Loucy (cell line): ENCODE data around the gene CRYM.
A peak's percentile ranks its signal among the peaks of the same experiment; 100 is the strongest.

ENCODE experiments used
- CTCF ChIP-seq: fragments of 200-600 bp; sonication (generic); conservative IDR thresholded peaks from 2 replicates; pipeline ENCODE4 v1.5.1; 2014; ENCODE audit warnings: mild to moderate bottlenecking, antibody characterized with exemption, low read length
- EZH2phosphoT487 ChIP-seq: fragments of 200-600 bp; IDR thresholded peaks from 2 replicates; pipeline ENCODE4 v1.6.1; 2018; ENCODE audit warnings: antibody characterized with exemption, mild to moderate bottlenecking, moderate library complexity, borderline replicate concordance

DNA sequence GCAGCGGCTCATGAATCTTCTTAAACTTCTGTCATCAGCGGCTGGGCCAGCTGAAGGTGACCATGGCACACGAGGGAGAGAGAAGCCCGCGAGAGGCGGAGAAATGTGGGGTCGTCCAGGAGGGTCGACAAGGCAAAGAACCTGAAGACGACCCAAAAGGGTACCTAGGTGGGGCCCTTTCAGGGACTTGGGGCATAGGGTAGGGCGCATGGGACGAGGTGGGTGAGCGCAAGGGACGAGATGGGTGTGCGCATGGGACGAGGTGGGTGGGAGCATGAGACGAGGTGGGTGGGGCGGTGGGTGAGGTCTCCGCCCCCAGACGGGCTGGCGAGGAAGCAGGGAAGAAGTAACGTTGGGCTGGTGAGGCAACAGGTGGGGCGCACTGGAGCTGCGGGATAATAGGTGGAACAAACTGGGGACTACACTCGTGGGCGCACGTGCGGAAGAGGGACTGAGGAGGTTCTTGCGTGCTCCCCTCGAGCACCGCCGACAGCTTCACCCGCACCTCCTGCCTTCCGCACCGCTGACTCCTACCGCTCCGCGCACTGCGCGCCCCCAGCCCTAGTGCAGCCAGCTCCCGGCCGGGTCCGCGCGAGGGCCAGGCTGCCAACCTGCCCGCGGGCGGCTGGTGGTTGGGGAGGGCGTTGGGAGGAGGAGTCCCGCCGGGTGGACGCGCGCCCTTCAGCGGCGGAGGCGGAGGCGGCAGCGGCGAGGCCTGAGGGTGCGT, 23.2 kb upstream of the CRYM start:
- TF ChIP-seq CTCF: peak; percentile 41
- no peak for TF ChIP-seq EZH2phosphoT487
